GM21367 (cell line): ENCODE results near the gene OR2Z1.

Experiments used
- ATAC-seq: cut with Tn5 transposase; IDR thresholded peaks from one replicate; pipeline ENCODE4 v1.9.1; 2021; ENCODE audit not compliant: unreplicated experiment

OR2Z1 gene

GRCh38 chr19:8721334-8721733 is at the start of gene OR2Z1:
Gene OR2Z1 (plus strand): TSS chr19:8721634. CDS start chr19:8731029, 9,395 bp downstream.
- ATAC-seq, result no peak

GRCh38 chr19:8673276-8673891 is 48.0 kb upstream of the OR2Z1 start:
- no peak for ATAC-seq

- ATAC-seq, result no peak
These were observed 46.4 kb upstream of the OR2Z1 start for GRCh38 chr19:8675066-8675465.

- no peak for ATAC-seq
These were observed 43.1 kb upstream of the OR2Z1 start for GRCh38 chr19:8678244-8678807.

- no peak for ATAC-seq
These were observed 40.6 kb upstream of the OR2Z1 start for GRCh38 chr19:8680676-8681344.

- ATAC-seq, result no peak
These were observed 39.9 kb upstream of the OR2Z1 start for GRCh38 chr19:8681345-8682029.

- no peak for ATAC-seq
These were observed 39.0 kb upstream of the OR2Z1 start for GRCh38 chr19:8682472-8682871.

GRCh38 chr19:8682931-8683330 is 38.5 kb upstream of the OR2Z1 start:
- ATAC-seq, result no peak

GRCh38 chr19:8684001-8684902 is 37.2 kb upstream of the OR2Z1 start:
- ATAC-seq, result no peak

GRCh38 chr19:8686549-8686948 is 34.9 kb upstream of the OR2Z1 start:
- no peak for ATAC-seq

- no peak for ATAC-seq
These were observed 32.5 kb upstream of the OR2Z1 start for GRCh38 chr19:8688930-8689329.

GRCh38 chr19:8690753-8691539 is 30.5 kb upstream of the OR2Z1 start:
- ATAC-seq, result no peak

GRCh38 chr19:8695501-8695900 is 25.9 kb upstream of the OR2Z1 start:
- no peak for ATAC-seq

GRCh38 chr19:8695911-8696310 is 25.5 kb upstream of the OR2Z1 start:
- ATAC-seq, result no peak

GRCh38 chr19:8696993-8697392 is 24.4 kb upstream of the OR2Z1 start:
- ATAC-seq, result no peak

- ATAC-seq, result no peak
These were observed 23.6 kb upstream of the OR2Z1 start for GRCh38 chr19:8697671-8698432.

GRCh38 chr19:8698433-8699063 is 22.9 kb upstream of the OR2Z1 start, which contains the start of gene ACTL9:
Gene ACTL9 (minus strand): TSS chr19:8698795. CDS start chr19:8698701, 94 bp downstream.
- no peak for ATAC-seq

GRCh38 chr19:8699908-8700307 is 21.5 kb upstream of the OR2Z1 start:
- ATAC-seq, result no peak

- ATAC-seq, result no peak
These were observed 20.5 kb upstream of the OR2Z1 start for GRCh38 chr19:8700956-8701355.
